K562 (cell line): ENCODE results near the gene GBF1. TPM values are rescaled to one million over a fixed set of nuclear protein-coding genes. Genes with fewer than 3 reads are reported as not detected.

Experiments
- ATAC-seq: fragments of 200-7000 bp; cut with Tn5 transposase; 3 replicates; pipeline ENCODE4 v1.9.1; 2020; ENCODE audit warnings: moderate library complexity
- BruUV-seq: library from RNA; stranded (reverse); fragments of 400-500 nt; replicated peaks from 2 replicates; lab custom pipeline; 2021; lab: Mats Ljungman, UMichigan
- CTCF ChIA-PET: fragments of 300-600 bp; formaldehyde crosslinking; extraction: SDS; loops from one replicate; lab custom pipeline; 2021; ENCODE audit warnings: low intra/inter-chr PET ratio; lab: Yijun Ruan, JAX
- POLR2A ChIA-PET: fragments of 300-600, 350-650 bp; sonication (Branson Sonifier 250); formaldehyde crosslinking; extraction: SDS; loops from one replicate; lab custom pipeline; 2021; ENCODE audit warnings: antibody characterized with exemption, inconsistent platforms; lab: Yijun Ruan, JAX
- DNase-seq, 4 experiments: peaks; one replicate each; pipeline versions ENCODE4 v3.0.0 to v3.0.0-alpha.2; 2011 to 2018; ENCODE audit warnings: low spot score in 3 of 4, mixed read lengths in 3 of 4; ENCODE audit errors: extremely low read depth in 1 of 4
- FAIRE-seq: peaks from 2 replicates; lab custom pipeline; 2011; peaks lifted over from hg19 to GRCh38; lab: Jason Lieb, UNC
- H2AFZ ChIP-seq: 2 replicates; pipeline ENCODE4 v1.6.0; 2011; ENCODE audit warnings: low read depth, low read length, control low read depth, inconsistent platforms
- H3K27ac ChIP-seq: fragments of 200-600 bp; 3 replicates; pipeline ENCODE4 v1.8.0; 2011; ENCODE audit warnings: low read depth, mild to moderate bottlenecking, control low read depth, inconsistent platforms, low read length, moderate library complexity, mixed read lengths; ENCODE audit errors: extremely low read depth
- H3K27me3 ChIP-seq, 2 experiments: fragments of 300-600 bp in 1 of 2; 2 replicates in 1 of 2; 3 replicates in 1 of 2; pipeline versions ENCODE4 v1.6.0 to v1.8.0; 2011; ENCODE audit warnings: inconsistent platforms in 2 of 2, low read length in 2 of 2, mild to moderate bottlenecking in 1 of 2, mixed read lengths in 1 of 2, moderate library complexity in 1 of 2; ENCODE audit not compliant: control insufficient read depth in 2 of 2, insufficient read depth in 2 of 2
- H3K36me3 ChIP-seq: fragments of 300-600 bp; 3 replicates; pipeline ENCODE4 v1.8.0; 2011; ENCODE audit warnings: mild to moderate bottlenecking, low read length, inconsistent platforms; ENCODE audit not compliant: control insufficient read depth, insufficient read depth
- H3K4me1 ChIP-seq, 2 experiments: fragments of 200-600 bp in 1 of 2; replicated peaks in 1 of 2; 2 replicates in 1 of 2; 3 replicates in 1 of 2; pipeline versions ENCODE4 v1.5.1 to v1.8.0; 2011; ENCODE audit warnings: inconsistent platforms in 2 of 2, low read length in 2 of 2, mild to moderate bottlenecking in 1 of 2, mixed read lengths in 1 of 2, moderate library complexity in 1 of 2; ENCODE audit not compliant: control insufficient read depth in 2 of 2, insufficient read depth in 2 of 2
- H3K4me2 ChIP-seq: 2 replicates; pipeline ENCODE4 v1.6.1; 2011; ENCODE audit warnings: low read length, control low read depth, inconsistent platforms, mixed read lengths; ENCODE audit not compliant: insufficient read depth
- H3K4me3 ChIP-seq: fragments of 200-600 bp; sonication (generic), shearing (Covaris generic); 2 replicates; pipeline ENCODE4 v1.5.1; 2016; ENCODE audit warnings: control low read depth, inconsistent platforms
- H3K79me2 ChIP-seq: fragments of 200-600 bp; 3 replicates; pipeline ENCODE4 v1.8.0; 2011; ENCODE audit warnings: low read length, inconsistent platforms; ENCODE audit not compliant: control insufficient read depth, insufficient read depth
- H3K9ac ChIP-seq, 2 experiments: 2 replicates each; pipeline versions ENCODE4 v1.6.0 to v1.6.1; 2011; ENCODE audit warnings: low read depth in 2 of 2, low read length in 2 of 2, control low read depth in 1 of 2, inconsistent platforms in 1 of 2, mild to moderate bottlenecking in 1 of 2, mixed read lengths in 1 of 2; ENCODE audit not compliant: insufficient read depth in 1 of 2
- H3K9me1 ChIP-seq: one replicate; pipeline ENCODE4 v1.6.0; 2011; ENCODE audit warnings: inconsistent platforms, mild to moderate bottlenecking, low read length, moderate library complexity; ENCODE audit not compliant: control insufficient read depth, insufficient read depth
- H3K9me3 ChIP-seq: replicated peaks from 2 replicates; pipeline ENCODE4 v1.5.1; 2011; ENCODE audit warnings: low read depth, low read length, inconsistent platforms; ENCODE audit not compliant: control insufficient read depth, insufficient read depth
- H4K20me1 ChIP-seq: replicated peaks from 2 replicates; pipeline ENCODE4 v1.6.1; 2011; ENCODE audit warnings: low read length, inconsistent platforms, mixed read lengths; ENCODE audit not compliant: control insufficient read depth, insufficient read depth
- BHLHE40 ChIP-seq: IDR thresholded peaks from 2 replicates; pipeline ENCODE4 v1.6.1; 2011; ENCODE audit warnings: low read length, improper control_type of control experiment
- BRCA1 ChIP-seq, 2 experiments: fragments of 450-650 bp in 1 of 2; sonication (generic) in 1 of 2; formaldehyde crosslinking in 1 of 2; IDR thresholded peaks; 2 replicates each; pipeline versions ENCODE4 v1.5.0 to v1.6.1; 2017 to 2020; ENCODE audit warnings: mild to moderate bottlenecking in 1 of 2, missing genetic modification reagents in 1 of 2
- CBX5 ChIP-seq: IDR thresholded peaks from 2 replicates; pipeline ENCODE4 v1.6.1; 2014; ENCODE audit warnings: low read depth, borderline replicate concordance
- EP300 ChIP-seq: IDR thresholded peaks from 2 replicates; pipeline ENCODE4 v1.6.1; 2012; ENCODE audit warnings: low read length, improper control_type of control experiment
- ETV5 ChIP-seq: sonication (generic); formaldehyde crosslinking; IDR thresholded peaks from 2 replicates; pipeline ENCODE4 v1.4.0; 2020; ENCODE audit warnings: low read depth, mild to moderate bottlenecking, missing genetic modification reagents
- GATAD2B ChIP-seq: fragments of 450-650 bp; IDR thresholded peaks from 2 replicates; pipeline ENCODE4 v1.6.1; 2017; ENCODE audit warnings: mild to moderate bottlenecking, borderline replicate concordance
- MLLT1 ChIP-seq, 2 experiments: fragments of 450-650 bp; IDR thresholded peaks; 2 replicates each; pipeline ENCODE4 v1.6.1; 2016
- MXI1 ChIP-seq: IDR thresholded peaks from 2 replicates; pipeline ENCODE4 v1.6.1; 2011; ENCODE audit warnings: low read depth, mild to moderate bottlenecking, improper control_type of control experiment, low read length
- POLR2AphosphoS5 ChIP-seq: IDR thresholded peaks from 2 replicates; pipeline ENCODE4 v1.6.1; 2011; ENCODE audit warnings: mild to moderate bottlenecking, low read depth, low read length, moderate library complexity; ENCODE audit not compliant: control insufficient read depth, insufficient read depth
- PTRF ChIP-seq: fragments of 450-650 bp; IDR thresholded peaks from 2 replicates; pipeline ENCODE4 v1.6.1; 2016; ENCODE audit warnings: mild to moderate bottlenecking, missing genetic modification characterization, missing compliant biosample characterization
- RAD21 ChIP-seq, 2 experiments: fragments of 250-450 bp in 1 of 2; fragments of 450-650 bp in 1 of 2; sonication (Bioruptor Pico) in 1 of 2; formaldehyde crosslinking in 1 of 2; IDR thresholded peaks in 1 of 2; conservative IDR thresholded peaks in 1 of 2; 2 replicates each; pipeline versions ENCODE4 v1.4.0 to v1.8.0; 2020 to 2022; ENCODE audit warnings: mild to moderate bottlenecking in 2 of 2, moderate library complexity in 1 of 2
- RBM17 ChIP-seq: fragments of 200-400 bp; formaldehyde crosslinking; IDR thresholded peaks from 2 replicates; pipeline ENCODE4 v1.6.1; 2017; ENCODE audit warnings: low read depth, mild to moderate bottlenecking, low read length, borderline replicate concordance
- RBM22 ChIP-seq: fragments of 200-400 bp; formaldehyde crosslinking; IDR thresholded peaks from 2 replicates; pipeline ENCODE4 v1.6.1; 2018; ENCODE audit warnings: low read length, low read depth; ENCODE audit not compliant: poor library complexity, severe bottlenecking
- SIN3B ChIP-seq: fragments of 450-650 bp; IDR thresholded peaks from 2 replicates; pipeline ENCODE4 v1.6.1; 2017; ENCODE audit warnings: low read depth, mild to moderate bottlenecking, moderate library complexity
- YY1 ChIP-seq, 3 experiments: IDR thresholded peaks; 2 replicates each; pipeline ENCODE4 v1.6.1; 2011; ENCODE audit warnings: low read length in 2 of 3, mild to moderate bottlenecking in 2 of 3, moderate library complexity in 2 of 3, borderline replicate concordance in 1 of 3, control low read depth in 1 of 3, low read depth in 1 of 3; ENCODE audit not compliant: insufficient read depth in 3 of 3, insufficient replicate concordance in 2 of 3, control insufficient read depth in 1 of 3, insufficient read length in 1 of 3; ENCODE audit errors: extremely low read depth in 1 of 3
- ZNF77 ChIP-seq: fragments of 250-450 bp; sonication (Bioruptor Pico); IDR thresholded peaks from 2 replicates; pipeline ENCODE4 v1.5.0; 2020
- ZNF780A ChIP-seq: fragments of 250-450 bp; sonication (Bioruptor Pico); IDR thresholded peaks from 2 replicates; pipeline ENCODE4 v1.5.0; 2021; ENCODE audit warnings: mild to moderate bottlenecking
- WGBS: fragments of 100-300 bp; shearing (Covaris generic); methylation state at CpG from one replicate; pipeline ENCODE4 v1.1.6; 2016; ENCODE audit warnings: low coverage, mixed read lengths; ENCODE audit not compliant: insufficient coverage; ENCODE audit errors: missing lambda C conversion rate; 5-methylcytosine and 5-hydroxymethylcytosine counted together
- in situ Hi-C: fragments of 300-500 bp; cut with MboI; formaldehyde crosslinking; loops from 4 replicates; pipeline ENCODE4 v1.15.0; 2018; ENCODE audit warnings: inconsistent platforms, mixed read lengths
- intact Hi-C: fragments of 100-400 bp; cut with micrococcal nuclease; formaldehyde crosslinking; loops from 2 replicates; pipeline ENCODE4 v1.14.2; 2022
- polyA plus RNA-seq, 8 experiments: library from polyadenylated mRNA; depleted of rRNA in 4 of 8; stranded (reverse) in 5 of 8; unstranded in 3 of 8; fragments of >200 nt; fragmentation: Nextera tagmentation in 2 of 8; fragmentation: Illumina TruSeq in 1 of 8; extraction: Ambion mirVana in 2 of 8; extraction: Trizol in 1 of 8; gene quantifications; 2 replicates each; pipeline versions ENCODE4 v1.2.1 to v1.2.3, GENCODE V29; 2011 to 2014; ENCODE audit warnings: inconsistent platforms in 1 of 8, missing spikeins in 1 of 8
- total RNA-seq, 7 experiments: library from RNA; depleted of rRNA in 6 of 7; stranded (reverse); fragments of >200 nt in 6 of 7; fragmentation: Illumina TruSeq in 2 of 7; extraction: Trizol in 2 of 7; gene quantifications; 2 replicates each; pipeline versions ENCODE4 v1.2.1 to v1.2.3, GENCODE V29; 2011 to 2021; ENCODE audit warnings: low replicate concordance in 1 of 7
- TF ChIP-seq, protein P1 (sequence below): fragments of 450-650 bp; IDR thresholded peaks from 2 replicates; pipeline ENCODE4 v1.6.1; 2017; ENCODE audit warnings: antibody characterized with exemption, mild to moderate bottlenecking

The GBF1 gene
- total and polyA plus RNA-seq, 9 of the 15 experiments (the other 6 are each of a cell fraction or from before 2014, with no cell fraction given) = 0.69 to 28.0 (median 10.3) TPM

- H3K4me2 ChIP-seq = no peak overlapping the region
- no peaks in the 10 kb centered on the region for H3K9me1 ChIP-seq
- no peaks in the 10 kb centered on the region for H3K4me1 ChIP-seq
- H3K9ac ChIP-seq = no peak overlapping the region
- no peak overlapping the region for H3K27ac ChIP-seq
- H3K27me3 ChIP-seq = no peaks in the 10 kb centered on the region
- ChIA-PET POLR2A (no interaction called here), CTCF (no interaction called here)
- BruUV-seq = no TSS peak
- intact Hi-C loops (no loop called here), in situ Hi-C loops (no loop called here)
- no peak for FAIRE-seq
- no peaks in the 10 kb centered on the region for H3K9me3 ChIP-seq
- no peak for ATAC-seq
- H2AFZ ChIP-seq = no peak overlapping the region
- WGBS = 91% methylated on average over 1 of the region's 1 CpG
- DNase-seq = no peak
- H3K36me3 ChIP-seq = peaks cover 3% of the 10 kb centered on the region; the same call in 1 of the 3 replicates
- H4K20me1 ChIP-seq = no peaks in the 10 kb centered on the region
- peaks cover 47% of the 10 kb centered on the region for H3K79me2 ChIP-seq
- no peak overlapping the region for H3K4me3 ChIP-seq
- TF ChIP-seq RBM22 = no peak
- TF ChIP-seq PTRF (tag) = no peak
- no peak for TF ChIP-seq SIN3B
- no peak for TF ChIP-seq CBX5
- TF ChIP-seq, protein P1, sequence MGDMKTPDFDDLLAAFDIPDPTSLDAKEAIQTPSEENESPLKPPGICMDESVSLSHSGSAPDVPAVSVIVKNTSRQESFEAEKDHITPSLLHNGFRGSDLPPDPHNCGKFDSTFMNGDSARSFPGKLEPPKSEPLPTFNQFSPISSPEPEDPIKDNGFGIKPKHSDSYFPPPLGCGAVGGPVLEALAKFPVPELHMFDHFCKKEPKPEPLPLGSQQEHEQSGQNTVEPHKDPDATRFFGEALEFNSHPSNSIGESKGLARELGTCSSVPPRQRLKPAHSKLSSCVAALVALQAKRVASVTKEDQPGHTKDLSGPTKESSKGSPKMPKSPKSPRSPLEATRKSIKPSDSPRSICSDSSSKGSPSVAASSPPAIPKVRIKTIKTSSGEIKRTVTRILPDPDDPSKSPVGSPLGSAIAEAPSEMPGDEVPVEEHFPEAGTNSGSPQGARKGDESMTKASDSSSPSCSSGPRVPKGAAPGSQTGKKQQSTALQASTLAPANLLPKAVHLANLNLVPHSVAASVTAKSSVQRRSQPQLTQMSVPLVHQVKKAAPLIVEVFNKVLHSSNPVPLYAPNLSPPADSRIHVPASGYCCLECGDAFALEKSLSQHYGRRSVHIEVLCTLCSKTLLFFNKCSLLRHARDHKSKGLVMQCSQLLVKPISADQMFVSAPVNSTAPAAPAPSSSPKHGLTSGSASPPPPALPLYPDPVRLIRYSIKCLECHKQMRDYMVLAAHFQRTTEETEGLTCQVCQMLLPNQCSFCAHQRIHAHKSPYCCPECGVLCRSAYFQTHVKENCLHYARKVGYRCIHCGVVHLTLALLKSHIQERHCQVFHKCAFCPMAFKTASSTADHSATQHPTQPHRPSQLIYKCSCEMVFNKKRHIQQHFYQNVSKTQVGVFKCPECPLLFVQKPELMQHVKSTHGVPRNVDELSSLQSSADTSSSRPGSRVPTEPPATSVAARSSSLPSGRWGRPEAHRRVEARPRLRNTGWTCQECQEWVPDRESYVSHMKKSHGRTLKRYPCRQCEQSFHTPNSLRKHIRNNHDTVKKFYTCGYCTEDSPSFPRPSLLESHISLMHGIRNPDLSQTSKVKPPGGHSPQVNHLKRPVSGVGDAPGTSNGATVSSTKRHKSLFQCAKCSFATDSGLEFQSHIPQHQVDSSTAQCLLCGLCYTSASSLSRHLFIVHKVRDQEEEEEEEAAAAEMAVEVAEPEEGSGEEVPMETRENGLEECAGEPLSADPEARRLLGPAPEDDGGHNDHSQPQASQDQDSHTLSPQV = no peak
- no peak for TF ChIP-seq ETV5 (CRISPR knock-in tag)
- no peak for TF ChIP-seq BRCA1 (IDR thresholded peaks at IDR 0.05)
- no peak for TF ChIP-seq BRCA1 (CRISPR knock-in tag; IDR thresholded peaks at IDR 0.05)
- TF ChIP-seq BHLHE40 = no peak
- TF ChIP-seq MLLT1 (IDR thresholded peaks at IDR 0.05) = no peak
- TF ChIP-seq RBM17 = no peak
- no peak for TF ChIP-seq ZNF77 (CRISPR knock-in tag)
- no peak for TF ChIP-seq GATAD2B
- TF ChIP-seq ZNF780A (CRISPR knock-in tag) = no peak
- TF ChIP-seq RAD21 (CRISPR knock-in tag; conservative IDR thresholded peaks at IDR 0.05 in 1 of 2, IDR thresholded peaks at IDR 0.05 in 1 of 2) = no peak
- no peak for TF ChIP-seq YY1 (IDR thresholded peaks at IDR 0.05; ENCODE audit: borderline replicate concordance in 1 of 3, control insufficient read depth in 1 of 3, extremely low read depth in 1 of 3, insufficient read depth in 3 of 3, insufficient read length in 1 of 3, insufficient replicate concordance in 2 of 3, low read depth in 1 of 3, low read length in 2 of 3)
- TF ChIP-seq MXI1 = no peak
- TF ChIP-seq POLR2AphosphoS5 = no peak
- no peak for TF ChIP-seq EP300
Observed at GRCh38 chr10:102274062-102274461, 28.7 kb downstream of the GBF1 start.
